ENCODE measurements around the gene DIO3. TPM values are rescaled to one million over a fixed set of nuclear protein-coding genes. Genes with fewer than 3 reads are reported as not detected.

Gene DIO3
- total RNA-seq, 2 donors from 2014 or later: 24.2 to 60.5 TPM

- DNase-seq: no peak
- Histone ChIP-seq H3K9ac (ENCODE audit: extremely low read depth, low read length, poor library complexity, severe bottlenecking) (peak overlapping the region; percentile 63), H3K27me3 (ENCODE audit: control insufficient read depth, insufficient read depth, low read length, poor library complexity, severe bottlenecking) (peaks cover 34% of the 10 kb centered on the region), H3K36me3 (ENCODE audit: control insufficient read depth, insufficient read depth, low read length) (peaks cover 7% of the 10 kb centered on the region), H3K9me3 (ENCODE audit: control insufficient read depth, low read length) (no peaks in the 10 kb centered on the region), H3K27ac (ENCODE audit: low read depth, low read length) (no peak overlapping the region), H3K4me3 (ENCODE audit: low read length) (peak overlapping the region; percentile 90), H3K4me1 (ENCODE audit: control insufficient read depth, insufficient read depth, low read length) (peaks cover 2% of the 10 kb centered on the region)
- H3K36me3 Mint-ChIP-seq (ENCODE audit: low read depth): peaks cover 6% of the 10 kb centered on the region
- TF ChIP-seq CTCF (conservative IDR thresholded peaks at IDR 0.05): no peak
- H3K4me3 Mint-ChIP-seq: peak overlapping the region; percentile 59
- peaks cover 14% of the 10 kb centered on the region for H3K9me3 Mint-ChIP-seq
- peaks cover 6% of the 10 kb centered on the region for H3K4me1 Mint-ChIP-seq
- peaks cover 71% of the 10 kb centered on the region for H3K27me3 Mint-ChIP-seq (ENCODE audit: insufficient read depth)
- WGBS, 2 experiments (ENCODE audit: insufficient coverage in 1 of 2, insufficient read length in 1 of 2): 79% methylated on average over 1 of the region's 1 CpG; no CpG with 5 or more reads in 1 of the 2 experiments
- H3K27ac Mint-ChIP-seq: no peak overlapping the region
These were observed 2.5 kb upstream of the DIO3 start for GRCh38 chr14:101558739-101559240.

DNA sequence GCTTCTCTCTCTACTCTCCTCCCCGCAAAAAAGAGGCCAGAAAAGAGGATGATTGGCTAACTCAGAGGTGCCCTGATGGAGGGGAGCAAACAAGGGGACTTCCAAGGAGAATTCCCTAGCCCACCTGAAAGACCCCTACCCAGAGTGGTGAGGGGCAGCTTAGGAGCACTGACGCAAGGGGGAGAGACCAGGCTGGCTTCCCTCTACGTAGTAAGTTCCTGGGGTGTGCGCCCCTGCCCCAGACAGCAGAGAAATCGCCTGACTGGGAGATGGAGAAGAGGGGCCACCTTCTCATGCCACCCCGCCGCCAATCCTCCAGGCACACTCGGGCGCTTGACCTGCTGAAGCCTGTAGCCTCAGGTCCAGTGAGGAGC, 2.1 kb upstream of the DIO3 start:
- peaks cover 71% of the 10 kb centered on the region for H3K27me3 Mint-ChIP-seq (ENCODE audit: insufficient read depth)
- H3K27ac ChIP-seq (ENCODE audit: low read depth, low read length): no peak overlapping the region
- H3K9me3 ChIP-seq (ENCODE audit: control insufficient read depth, low read length): no peaks in the 10 kb centered on the region
- peaks cover 6% of the 10 kb centered on the region for H3K36me3 Mint-ChIP-seq (ENCODE audit: low read depth)
- peaks cover 38% of the 10 kb centered on the region for H3K27me3 ChIP-seq (ENCODE audit: control insufficient read depth, insufficient read depth, low read length, poor library complexity, severe bottlenecking)
- H3K27ac Mint-ChIP-seq: no peak overlapping the region
- DNase-seq: no peak
- WGBS, 2 experiments (ENCODE audit: insufficient coverage in 1 of 2, insufficient read length in 1 of 2): 40 to 41% methylated on average over 8 to 9 of the region's 9 CpGs
- peak overlapping the region; percentile 90 for H3K4me3 ChIP-seq (ENCODE audit: low read length)
- H3K36me3 ChIP-seq (ENCODE audit: control insufficient read depth, insufficient read depth, low read length): peaks cover 7% of the 10 kb centered on the region
- peak overlapping the region; percentile 59 for H3K4me3 Mint-ChIP-seq
- peaks cover 14% of the 10 kb centered on the region for H3K9me3 Mint-ChIP-seq
- H3K4me1 ChIP-seq (ENCODE audit: control insufficient read depth, insufficient read depth, low read length): peaks cover 2% of the 10 kb centered on the region
- peak overlapping the region; percentile 63 for H3K9ac ChIP-seq (ENCODE audit: extremely low read depth, low read length, poor library complexity, severe bottlenecking)
- peaks cover 9% of the 10 kb centered on the region for H3K4me1 Mint-ChIP-seq
- no peak for TF ChIP-seq CTCF (conservative IDR thresholded peaks at IDR 0.05)

DNA sequence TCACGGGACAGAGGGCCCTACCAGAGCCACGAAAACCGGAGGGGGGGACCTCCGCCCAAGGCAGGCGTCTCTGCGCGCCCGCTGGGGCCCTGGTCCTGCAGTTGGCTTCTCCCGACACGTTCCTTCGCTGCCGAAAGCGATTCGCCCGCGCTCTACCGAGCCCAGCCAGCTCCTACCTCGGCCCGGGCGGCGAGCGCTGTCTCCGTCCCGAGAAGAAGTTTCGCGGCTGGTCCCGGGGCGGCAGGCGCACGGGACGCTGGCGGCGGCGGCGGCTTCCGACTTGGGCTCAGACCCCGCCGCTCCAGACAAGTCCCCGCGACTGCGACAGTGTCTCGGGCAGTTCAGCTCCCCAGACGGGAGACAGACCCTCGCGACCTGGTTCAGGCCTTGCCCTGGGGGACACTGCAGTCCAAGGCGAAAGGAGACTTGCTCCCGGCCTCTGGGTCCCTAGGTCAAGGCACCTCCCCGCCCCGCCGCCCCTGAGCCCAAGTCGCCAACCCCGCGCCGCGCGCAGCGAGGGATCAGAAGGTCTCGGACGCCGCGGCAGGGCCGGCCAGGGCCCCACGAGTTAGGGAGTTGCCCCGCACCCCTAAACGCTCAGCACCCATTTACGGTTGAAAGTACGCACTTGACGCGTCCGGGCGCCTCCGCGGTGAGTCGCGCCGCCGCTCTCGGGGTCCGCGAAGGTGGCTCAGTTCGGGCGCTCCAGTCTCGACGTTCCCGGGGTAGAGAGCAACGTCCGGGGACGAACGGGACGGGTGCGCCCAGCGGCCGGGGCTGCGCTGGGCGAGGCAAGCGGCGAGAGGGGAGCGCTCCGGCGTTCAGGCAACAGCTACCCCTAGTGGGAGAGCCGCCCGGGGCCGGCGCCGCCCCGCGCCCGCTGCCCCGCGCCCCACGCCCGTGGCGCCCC, 1.4 kb upstream of the DIO3 start:
- peak; percentile 55 for TF ChIP-seq CTCF (conservative IDR thresholded peaks at IDR 0.05)
- Histone ChIP-seq H3K4me1 (ENCODE audit: control insufficient read depth, insufficient read depth, low read length) (peaks cover 2% of the 10 kb centered on the region), H3K36me3 (ENCODE audit: control insufficient read depth, insufficient read depth, low read length) (peaks cover 7% of the 10 kb centered on the region), H3K27me3 (ENCODE audit: control insufficient read depth, insufficient read depth, low read length, poor library complexity, severe bottlenecking) (peaks cover 45% of the 10 kb centered on the region), H3K9ac (ENCODE audit: extremely low read depth, low read length, poor library complexity, severe bottlenecking) (peak overlapping the region; percentile 63), H3K27ac (ENCODE audit: low read depth, low read length) (no peak overlapping the region), H3K9me3 (ENCODE audit: control insufficient read depth, low read length) (no peaks in the 10 kb centered on the region), H3K4me3 (ENCODE audit: low read length) (peak overlapping the region; percentile 90)
- Mint-ChIP-seq H3K36me3 (ENCODE audit: low read depth) (peaks cover 6% of the 10 kb centered on the region), H3K4me3 (peak overlapping the region; percentile 59), H3K27ac (no peak overlapping the region), H3K27me3 (ENCODE audit: insufficient read depth) (peaks cover 76% of the 10 kb centered on the region), H3K9me3 (peaks cover 14% of the 10 kb centered on the region), H3K4me1 (peaks cover 12% of the 10 kb centered on the region)
- 1 to 2% methylated on average over 36 to 113 of the region's 113 CpGs for WGBS, 2 experiments (ENCODE audit: insufficient coverage in 1 of 2, insufficient read length in 1 of 2)
- DNase-seq: peak; percentile 81
